Measurements from ENCODE around the gene CDHR5.

CDHR5 gene

GRCh38 chr11:593347-593746 lies 31.4 kb downstream of the CDHR5 start:
- no peaks in the 10 kb centered on the region for H3K9me3 ChIP-seq (ENCODE audit: control insufficient read depth, insufficient read depth, low read depth, low read length)
- H3K4me3 ChIP-seq (ENCODE audit: low read depth, low read length) = no peak overlapping the region
- H3K9ac ChIP-seq (ENCODE audit: low read length) = no peak overlapping the region
- H3K36me3 ChIP-seq (ENCODE audit: control insufficient read depth, insufficient read depth, low read length) = peaks cover 93% of the 10 kb centered on the region
- H3K27me3 ChIP-seq (ENCODE audit: control insufficient read depth, insufficient read depth, low read length) = no peaks in the 10 kb centered on the region
- H3K27ac ChIP-seq (ENCODE audit: low read depth, low read length) = no peak overlapping the region
- H3K4me1 ChIP-seq (ENCODE audit: control insufficient read depth, insufficient read depth, low read length) = no peaks in the 10 kb centered on the region

DNA sequence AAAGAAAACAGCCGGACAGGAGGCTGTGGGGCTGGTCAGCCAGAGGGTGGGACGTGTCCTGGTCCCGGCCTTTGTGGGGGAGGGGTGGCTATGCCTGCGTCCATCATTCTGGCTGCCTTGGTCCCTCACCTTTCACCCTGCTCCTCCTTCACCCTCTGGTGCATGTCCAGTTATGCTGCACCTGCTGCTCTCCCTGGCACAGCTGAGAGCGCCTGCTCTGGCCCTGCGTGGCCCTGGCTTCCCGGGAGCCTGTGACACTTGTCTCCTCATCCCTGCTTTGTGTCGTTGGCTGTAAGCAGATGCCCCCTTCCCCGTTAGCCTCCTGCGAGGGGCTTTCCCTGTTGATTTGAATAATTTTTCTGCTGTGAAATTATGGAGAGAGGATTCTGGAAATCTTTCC lies 31.8 kb downstream of the CDHR5 start:
- Histone ChIP-seq H3K27me3 (ENCODE audit: control insufficient read depth, insufficient read depth, low read length) (no peaks in the 10 kb centered on the region), H3K4me3 (ENCODE audit: low read depth, low read length) (no peak overlapping the region), H3K9me3 (ENCODE audit: control insufficient read depth, insufficient read depth, low read depth, low read length) (no peaks in the 10 kb centered on the region), H3K36me3 (ENCODE audit: control insufficient read depth, insufficient read depth, low read length) (peaks cover 93% of the 10 kb centered on the region), H3K27ac (ENCODE audit: low read depth, low read length) (no peak overlapping the region), H3K4me1 (ENCODE audit: control insufficient read depth, insufficient read depth, low read length) (no peaks in the 10 kb centered on the region), H3K9ac (ENCODE audit: low read length) (no peak overlapping the region)

DNA sequence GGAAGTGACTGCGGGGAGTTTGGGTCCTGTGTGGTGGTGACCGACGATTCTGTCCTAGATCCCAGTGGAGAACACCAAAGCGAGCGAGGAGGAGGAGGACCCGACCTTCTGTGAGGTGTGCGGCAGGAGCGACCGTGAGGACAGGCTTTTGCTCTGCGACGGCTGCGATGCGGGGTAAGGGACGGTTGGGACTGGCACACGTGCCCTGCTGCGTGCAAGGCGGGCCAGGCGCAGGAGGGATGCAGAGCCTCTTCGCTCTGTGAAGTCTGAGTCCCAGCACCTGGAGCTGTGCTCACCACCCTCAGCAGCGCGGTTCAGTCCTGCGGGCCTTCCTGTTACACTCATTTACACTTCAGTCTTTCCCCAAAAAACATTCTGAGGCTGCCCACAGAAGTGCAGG lies 32.3 kb downstream of the CDHR5 start:
- H3K9ac ChIP-seq (ENCODE audit: low read length) = no peak overlapping the region
- H3K27ac ChIP-seq (ENCODE audit: low read depth, low read length) = no peak overlapping the region
- no peak overlapping the region for H3K4me3 ChIP-seq (ENCODE audit: low read depth, low read length)
- H3K9me3 ChIP-seq (ENCODE audit: control insufficient read depth, insufficient read depth, low read depth, low read length) = no peaks in the 10 kb centered on the region
- no peaks in the 10 kb centered on the region for H3K4me1 ChIP-seq (ENCODE audit: control insufficient read depth, insufficient read depth, low read length)
- H3K36me3 ChIP-seq (ENCODE audit: control insufficient read depth, insufficient read depth, low read length) = peaks cover 93% of the 10 kb centered on the region
- H3K27me3 ChIP-seq (ENCODE audit: control insufficient read depth, insufficient read depth, low read length) = no peaks in the 10 kb centered on the region

DNA sequence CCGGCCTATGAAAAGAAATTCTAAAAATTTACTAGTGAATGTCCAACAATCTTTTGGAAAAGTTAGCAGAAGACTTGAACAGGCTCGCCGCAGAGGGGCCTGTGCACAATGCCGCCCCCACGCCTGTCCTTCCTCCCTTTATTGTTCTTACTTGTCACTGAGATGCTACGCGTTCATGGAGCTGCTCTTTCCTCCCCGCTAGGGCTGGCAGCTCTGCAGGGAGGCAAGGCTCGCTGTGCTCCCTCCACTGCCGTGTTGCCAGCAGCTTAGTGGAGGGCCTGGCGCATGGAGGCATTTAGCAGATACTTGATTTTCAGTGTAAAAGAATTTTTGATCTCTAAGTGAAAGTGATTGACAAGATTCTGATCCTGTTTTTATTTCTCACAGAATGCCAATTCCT lies 33.8 kb downstream of the CDHR5 start:
- H3K27me3 ChIP-seq (ENCODE audit: control insufficient read depth, insufficient read depth, low read length) = no peaks in the 10 kb centered on the region
- H3K36me3 ChIP-seq (ENCODE audit: control insufficient read depth, insufficient read depth, low read length) = peaks cover 94% of the 10 kb centered on the region
- H3K9ac ChIP-seq (ENCODE audit: low read length) = no peak overlapping the region
- H3K9me3 ChIP-seq (ENCODE audit: control insufficient read depth, insufficient read depth, low read depth, low read length) = no peaks in the 10 kb centered on the region
- no peak overlapping the region for H3K4me3 ChIP-seq (ENCODE audit: low read depth, low read length)
- H3K27ac ChIP-seq (ENCODE audit: low read depth, low read length) = no peak overlapping the region
- no peaks in the 10 kb centered on the region for H3K4me1 ChIP-seq (ENCODE audit: control insufficient read depth, insufficient read depth, low read length)

- H3K9ac ChIP-seq (ENCODE audit: low read length) = no peak overlapping the region
- H3K36me3 ChIP-seq (ENCODE audit: control insufficient read depth, insufficient read depth, low read length) = peaks cover 85% of the 10 kb centered on the region
- H3K4me3 ChIP-seq (ENCODE audit: low read depth, low read length) = no peak overlapping the region
- H3K27ac ChIP-seq (ENCODE audit: low read depth, low read length) = no peak overlapping the region
- H3K4me1 ChIP-seq (ENCODE audit: control insufficient read depth, insufficient read depth, low read length) = no peaks in the 10 kb centered on the region
- no peaks in the 10 kb centered on the region for H3K27me3 ChIP-seq (ENCODE audit: control insufficient read depth, insufficient read depth, low read length)
- no peaks in the 10 kb centered on the region for H3K9me3 ChIP-seq (ENCODE audit: control insufficient read depth, insufficient read depth, low read depth, low read length)
Observed at GRCh38 chr11:589798-590197, 35.0 kb downstream of the CDHR5 start.

- Histone ChIP-seq H3K9ac (ENCODE audit: low read length) (no peak overlapping the region), H3K36me3 (ENCODE audit: control insufficient read depth, insufficient read depth, low read length) (peaks cover 79% of the 10 kb centered on the region), H3K27ac (ENCODE audit: low read depth, low read length) (no peak overlapping the region), H3K27me3 (ENCODE audit: control insufficient read depth, insufficient read depth, low read length) (no peaks in the 10 kb centered on the region), H3K4me3 (ENCODE audit: low read depth, low read length) (no peak overlapping the region), H3K9me3 (ENCODE audit: control insufficient read depth, insufficient read depth, low read depth, low read length) (no peaks in the 10 kb centered on the region), H3K4me1 (ENCODE audit: control insufficient read depth, insufficient read depth, low read length) (no peaks in the 10 kb centered on the region)
Observed at GRCh38 chr11:587978-588380, 36.8 kb downstream of the CDHR5 start.

DNA sequence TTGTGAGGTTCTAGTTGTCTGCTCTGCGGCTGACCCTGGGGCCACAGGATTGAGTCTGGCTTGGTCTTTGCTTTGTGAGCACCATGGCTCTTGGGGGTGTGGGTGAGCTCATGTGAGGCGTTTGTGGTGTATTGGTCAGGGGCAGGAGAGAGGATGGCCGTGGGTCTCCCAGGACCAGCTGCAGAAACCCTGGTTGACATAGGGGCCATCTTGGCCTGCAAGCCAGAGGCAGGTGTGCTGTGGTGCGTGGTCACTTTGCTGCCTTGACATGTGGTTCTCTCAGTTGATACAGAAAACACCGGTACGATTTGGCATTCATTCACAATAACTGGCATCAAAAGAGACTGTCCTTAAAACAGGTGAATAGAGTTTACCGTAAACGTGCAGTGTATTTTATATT lies 37.2 kb downstream of the CDHR5 start:
- no peaks in the 10 kb centered on the region for H3K4me1 ChIP-seq (ENCODE audit: control insufficient read depth, insufficient read depth, low read length)
- H3K9ac ChIP-seq (ENCODE audit: low read length) = no peak overlapping the region
- no peaks in the 10 kb centered on the region for H3K9me3 ChIP-seq (ENCODE audit: control insufficient read depth, insufficient read depth, low read depth, low read length)
- H3K27ac ChIP-seq (ENCODE audit: low read depth, low read length) = no peak overlapping the region
- H3K27me3 ChIP-seq (ENCODE audit: control insufficient read depth, insufficient read depth, low read length) = no peaks in the 10 kb centered on the region
- peaks cover 75% of the 10 kb centered on the region for H3K36me3 ChIP-seq (ENCODE audit: control insufficient read depth, insufficient read depth, low read length)
- no peak overlapping the region for H3K4me3 ChIP-seq (ENCODE audit: low read depth, low read length)

GRCh38 chr11:586376-587316 lies 38.1 kb downstream of the CDHR5 start:
- Histone ChIP-seq H3K27ac (ENCODE audit: low read depth, low read length) (no peak overlapping the region), H3K27me3 (ENCODE audit: control insufficient read depth, insufficient read depth, low read length) (no peaks in the 10 kb centered on the region), H3K9ac (ENCODE audit: low read length) (no peak overlapping the region), H3K36me3 (ENCODE audit: control insufficient read depth, insufficient read depth, low read length) (peaks cover 77% of the 10 kb centered on the region), H3K4me1 (ENCODE audit: control insufficient read depth, insufficient read depth, low read length) (no peaks in the 10 kb centered on the region), H3K4me3 (ENCODE audit: low read depth, low read length) (no peak overlapping the region), H3K9me3 (ENCODE audit: control insufficient read depth, insufficient read depth, low read depth, low read length) (no peaks in the 10 kb centered on the region)

GRCh38 chr11:584287-584686 lies 40.5 kb downstream of the CDHR5 start:
- Histone ChIP-seq H3K27ac (ENCODE audit: low read depth, low read length) (no peak overlapping the region), H3K9ac (ENCODE audit: low read length) (no peak overlapping the region), H3K4me3 (ENCODE audit: low read depth, low read length) (no peak overlapping the region), H3K4me1 (ENCODE audit: control insufficient read depth, insufficient read depth, low read length) (no peaks in the 10 kb centered on the region), H3K9me3 (ENCODE audit: control insufficient read depth, insufficient read depth, low read depth, low read length) (no peaks in the 10 kb centered on the region), H3K36me3 (ENCODE audit: control insufficient read depth, insufficient read depth, low read length) (peaks cover 61% of the 10 kb centered on the region), H3K27me3 (ENCODE audit: control insufficient read depth, insufficient read depth, low read length) (no peaks in the 10 kb centered on the region)

DNA sequence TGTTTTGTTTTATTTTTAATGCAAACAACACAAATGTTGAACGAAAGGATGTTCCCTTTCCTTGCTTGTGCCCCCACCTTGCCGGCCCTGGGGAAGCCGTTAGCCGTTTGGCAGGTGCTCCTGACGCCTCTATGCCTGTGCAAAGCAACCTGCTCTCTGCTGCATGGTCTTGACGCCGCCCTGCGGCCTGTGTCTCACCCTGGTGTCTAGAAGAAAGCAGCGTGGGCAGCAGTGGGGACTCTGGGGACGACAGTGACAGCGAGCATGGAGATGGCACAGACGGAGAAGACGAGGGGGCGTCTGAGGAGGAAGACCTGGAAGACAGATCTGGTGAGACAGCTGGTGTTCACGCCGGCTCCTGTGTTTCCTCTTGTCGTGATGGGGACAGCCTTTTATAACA lies 43.0 kb downstream of the CDHR5 start:
- H3K9ac ChIP-seq (ENCODE audit: low read length) = no peak overlapping the region
- H3K27me3 ChIP-seq (ENCODE audit: control insufficient read depth, insufficient read depth, low read length) = no peaks in the 10 kb centered on the region
- H3K27ac ChIP-seq (ENCODE audit: low read depth, low read length) = no peak overlapping the region
- H3K36me3 ChIP-seq (ENCODE audit: control insufficient read depth, insufficient read depth, low read length) = peaks cover 41% of the 10 kb centered on the region
- H3K4me1 ChIP-seq (ENCODE audit: control insufficient read depth, insufficient read depth, low read length) = peaks cover 14% of the 10 kb centered on the region
- H3K4me3 ChIP-seq (ENCODE audit: low read depth, low read length) = no peak overlapping the region
- H3K9me3 ChIP-seq (ENCODE audit: control insufficient read depth, insufficient read depth, low read depth, low read length) = no peaks in the 10 kb centered on the region

- Histone ChIP-seq H3K4me1 (ENCODE audit: control insufficient read depth, insufficient read depth, low read length) (peaks cover 14% of the 10 kb centered on the region), H3K9me3 (ENCODE audit: control insufficient read depth, insufficient read depth, low read depth, low read length) (no peaks in the 10 kb centered on the region)
Observed at GRCh38 chr11:581342-581741, 43.4 kb downstream of the CDHR5 start.

More at GRCh38 chr11:581342-581741, 43.4 kb downstream of the CDHR5 start:
- no peak overlapping the region for H3K9ac ChIP-seq (ENCODE audit: low read length)
- H3K36me3 ChIP-seq (ENCODE audit: control insufficient read depth, insufficient read depth, low read length) = peaks cover 37% of the 10 kb centered on the region
- no peak overlapping the region for H3K27ac ChIP-seq (ENCODE audit: low read depth, low read length)
- no peak overlapping the region for H3K4me3 ChIP-seq (ENCODE audit: low read depth, low read length)
- no peaks in the 10 kb centered on the region for H3K27me3 ChIP-seq (ENCODE audit: control insufficient read depth, insufficient read depth, low read length)
